GM10266 (cell line): ENCODE measurements around the gene CLIP3.

ENCODE experiments used
- DNase-seq: peaks from one replicate; pipeline ENCODE4 v3.0.0; 2012; ENCODE audit errors: extremely low spot score
- TF ChIP-seq, protein P1 (sequence below): IDR thresholded peaks from 2 replicates; pipeline ENCODE4 v1.5.1; 2012; ENCODE audit warnings: mild to moderate bottlenecking, low read depth; ENCODE audit not compliant: control insufficient read depth, insufficient read depth; ENCODE audit errors: missing control alignments

CLIP3 gene

DNA sequence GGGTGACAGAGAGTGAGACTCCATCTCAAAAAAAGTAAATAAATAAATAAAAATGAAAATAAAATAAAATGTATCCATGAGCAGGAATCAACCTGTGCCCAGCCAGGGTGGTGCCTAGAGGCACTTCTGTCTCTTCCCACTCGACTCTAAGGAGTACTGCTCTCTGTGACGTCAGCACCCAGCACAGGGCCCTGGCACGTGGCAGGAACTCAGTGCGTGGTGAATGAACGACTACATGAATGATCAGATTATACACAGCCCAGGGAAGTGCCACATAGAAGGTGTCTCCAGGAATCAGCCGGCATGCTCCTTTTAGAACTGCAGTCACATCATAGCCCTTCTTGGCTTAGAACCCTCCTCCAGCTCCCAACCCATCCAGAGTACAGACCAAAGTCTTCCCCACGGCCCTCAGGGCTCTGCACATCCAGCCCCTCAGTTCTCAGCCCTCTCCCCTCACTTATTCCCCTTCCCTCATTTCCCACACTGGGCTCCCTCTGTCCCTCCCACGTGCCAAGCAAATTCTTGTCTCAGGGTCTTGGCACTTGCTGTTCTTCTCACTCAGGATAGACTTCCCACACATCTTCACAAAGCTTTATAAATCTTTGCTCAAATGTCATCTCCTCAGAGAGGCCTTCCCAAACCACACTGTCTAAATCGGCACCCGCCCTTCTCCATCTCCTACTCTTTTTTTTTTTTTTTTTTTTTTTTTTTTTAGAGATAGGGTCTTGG lies 4.2 kb downstream of the CLIP3 start:
- TF ChIP-seq, protein P1, sequence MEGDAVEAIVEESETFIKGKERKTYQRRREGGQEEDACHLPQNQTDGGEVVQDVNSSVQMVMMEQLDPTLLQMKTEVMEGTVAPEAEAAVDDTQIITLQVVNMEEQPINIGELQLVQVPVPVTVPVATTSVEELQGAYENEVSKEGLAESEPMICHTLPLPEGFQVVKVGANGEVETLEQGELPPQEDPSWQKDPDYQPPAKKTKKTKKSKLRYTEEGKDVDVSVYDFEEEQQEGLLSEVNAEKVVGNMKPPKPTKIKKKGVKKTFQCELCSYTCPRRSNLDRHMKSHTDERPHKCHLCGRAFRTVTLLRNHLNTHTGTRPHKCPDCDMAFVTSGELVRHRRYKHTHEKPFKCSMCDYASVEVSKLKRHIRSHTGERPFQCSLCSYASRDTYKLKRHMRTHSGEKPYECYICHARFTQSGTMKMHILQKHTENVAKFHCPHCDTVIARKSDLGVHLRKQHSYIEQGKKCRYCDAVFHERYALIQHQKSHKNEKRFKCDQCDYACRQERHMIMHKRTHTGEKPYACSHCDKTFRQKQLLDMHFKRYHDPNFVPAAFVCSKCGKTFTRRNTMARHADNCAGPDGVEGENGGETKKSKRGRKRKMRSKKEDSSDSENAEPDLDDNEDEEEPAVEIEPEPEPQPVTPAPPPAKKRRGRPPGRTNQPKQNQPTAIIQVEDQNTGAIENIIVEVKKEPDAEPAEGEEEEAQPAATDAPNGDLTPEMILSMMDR, result no peak
- DNase-seq, result no peak

- TF ChIP-seq, protein P1, result no peak
- no peak for DNase-seq
Observed at GRCh38 chr19:36027696-36028095, 5.0 kb downstream of the CLIP3 start.

DNA sequence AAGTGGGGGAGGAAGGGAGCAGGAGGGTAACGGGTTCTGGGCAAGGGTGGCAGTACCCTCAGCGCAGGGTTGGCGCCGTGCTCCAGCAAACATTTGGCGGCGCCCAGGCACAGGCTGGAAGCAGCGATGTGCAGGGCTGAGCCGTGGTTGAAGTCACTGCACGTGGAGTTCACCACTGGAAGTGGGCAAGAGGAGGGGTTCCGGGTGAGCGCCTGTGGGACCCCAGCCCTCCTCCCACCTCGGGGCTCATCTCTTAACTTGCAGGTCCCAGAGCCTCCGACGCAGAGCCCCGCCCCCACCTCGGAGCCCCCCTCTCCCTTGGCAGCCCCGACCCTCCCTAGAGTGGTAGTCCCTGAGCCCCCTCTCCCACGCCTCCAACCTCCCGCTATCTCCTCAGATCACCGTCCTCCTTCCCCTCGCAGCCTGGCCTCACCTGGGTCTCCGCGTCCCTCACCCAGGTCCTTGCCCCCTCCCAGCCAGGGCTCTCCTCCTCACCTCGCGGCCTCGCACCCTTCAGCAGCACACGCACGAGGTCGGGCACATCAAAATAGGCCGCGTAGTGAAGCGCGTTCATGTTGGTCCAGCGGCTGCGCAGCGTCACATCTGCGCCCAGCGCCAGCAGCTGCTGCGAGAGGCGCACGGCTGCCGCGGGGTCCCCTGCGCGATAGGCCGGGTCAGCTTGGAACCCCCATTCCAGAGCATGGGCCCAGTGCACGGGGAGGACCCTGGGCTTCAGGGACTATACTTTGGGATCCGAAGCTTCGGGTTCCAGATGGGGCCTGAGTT lies 6.4 kb downstream of the CLIP3 start:
- DNase-seq, result no peak
- TF ChIP-seq, protein P1, result no peak

GRCh38 chr19:36025541-36025940 lies 7.1 kb downstream of the CLIP3 start:
- TF ChIP-seq, protein P1, result no peak
- DNase-seq, result no peak

DNA sequence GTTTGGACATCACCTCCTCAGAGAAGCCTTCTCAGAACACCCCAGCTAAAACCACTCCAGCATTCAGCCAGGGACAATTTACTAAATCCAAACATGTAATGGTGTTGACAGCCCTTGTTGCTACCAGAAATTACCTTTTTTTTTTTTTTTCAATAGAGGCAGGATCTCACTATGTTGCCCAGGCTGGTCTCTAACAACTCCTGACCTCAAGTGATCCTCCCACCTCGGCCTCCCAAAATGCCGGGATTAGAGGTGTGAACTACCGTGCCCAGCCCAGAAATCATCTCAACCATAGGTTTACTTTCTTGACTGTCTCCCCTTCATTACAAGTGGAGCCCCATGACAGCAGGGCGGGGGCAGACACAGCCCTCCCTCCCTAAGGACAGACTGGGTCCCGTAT lies 9.2 kb downstream of the CLIP3 start:
- no peak for DNase-seq
- TF ChIP-seq, protein P1, result no peak

- DNase-seq, result no peak
- TF ChIP-seq, protein P1, result no peak
Observed at GRCh38 chr19:36019061-36019670, 13.5 kb downstream of the CLIP3 start.
